Measurements from ENCODE around the gene TARS1.
A peak's percentile ranks its signal among the peaks of the same experiment; 100 is the strongest.

The TARS1 gene

DNA sequence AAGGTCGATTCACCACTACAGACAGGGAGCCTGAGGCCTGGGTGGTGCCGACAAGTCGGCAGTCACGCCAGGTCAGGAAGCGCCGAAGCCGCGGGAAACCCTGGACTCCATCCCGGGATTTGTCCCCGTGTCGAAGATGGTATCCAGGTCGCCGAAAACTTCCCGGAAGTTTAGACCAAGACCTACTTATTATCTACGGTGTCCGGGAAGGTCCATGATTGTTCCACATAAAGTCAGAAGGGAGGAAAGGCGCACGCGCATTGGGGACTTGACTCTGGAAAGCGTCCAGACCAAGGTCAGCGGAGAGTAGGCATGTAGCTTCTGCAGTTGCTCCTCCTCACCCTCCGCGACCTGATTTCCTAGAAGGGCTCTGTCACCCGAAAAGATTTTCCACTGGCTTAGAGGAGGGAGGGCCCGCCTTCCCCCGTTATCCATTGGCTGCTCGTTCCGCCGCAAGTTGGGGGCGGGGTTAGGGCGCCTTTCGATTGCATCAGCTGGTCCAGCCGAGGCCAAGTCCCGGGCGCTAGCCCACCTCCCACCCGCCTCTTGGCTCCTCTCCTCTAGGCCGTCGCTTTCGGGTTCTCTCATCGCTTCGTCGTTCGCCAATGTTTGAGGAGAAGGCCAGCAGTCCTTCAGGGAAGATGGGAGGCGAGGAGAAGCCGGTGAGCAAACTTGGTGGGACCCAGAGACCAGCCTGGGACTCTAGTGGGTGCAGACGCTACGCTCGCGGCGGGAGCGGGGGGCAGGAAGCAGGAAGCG, at the start of gene TARS1:
Gene TARS1 (plus strand): TSS at position 484 of the 759 bp plus-strand sequence. CDS start 122 bp downstream, at position 606.
- H3K4me3 ChIP-seq (ENCODE audit: low read depth, low read length), result peak within 1 kb of the TSS; percentile 89
- no peak for TF ChIP-seq CTCF (conservative IDR thresholded peaks at IDR 0.05; ENCODE audit: low read depth, low read length)
- peak; percentile 100 for DNase-seq (ENCODE audit: low read depth)

DNA sequence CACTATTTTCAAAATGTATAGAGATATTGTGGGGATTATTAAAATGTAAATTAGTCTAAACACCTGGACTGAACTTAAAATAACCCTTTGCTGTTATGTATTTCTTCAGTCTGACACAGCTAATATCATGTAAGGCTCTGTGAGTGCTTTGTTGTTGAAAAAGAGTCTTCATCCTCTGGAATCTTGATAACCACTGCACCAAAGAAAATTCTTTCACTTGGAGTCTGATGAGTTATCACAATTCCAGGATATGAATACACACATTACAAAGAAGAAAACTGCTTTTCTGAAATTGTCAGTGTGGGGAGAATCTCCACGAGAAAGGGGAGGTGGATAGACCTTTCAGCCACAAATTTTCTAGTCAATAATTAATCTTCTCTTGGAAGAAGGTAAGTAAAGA, 42.3 kb upstream of the TARS1 start:
- no peak for TF ChIP-seq CTCF (conservative IDR thresholded peaks at IDR 0.05; ENCODE audit: low read depth, low read length)
- DNase-seq (ENCODE audit: low read depth), result no peak
- H3K4me3 ChIP-seq (ENCODE audit: low read depth, low read length), result no peak overlapping the region

DNA sequence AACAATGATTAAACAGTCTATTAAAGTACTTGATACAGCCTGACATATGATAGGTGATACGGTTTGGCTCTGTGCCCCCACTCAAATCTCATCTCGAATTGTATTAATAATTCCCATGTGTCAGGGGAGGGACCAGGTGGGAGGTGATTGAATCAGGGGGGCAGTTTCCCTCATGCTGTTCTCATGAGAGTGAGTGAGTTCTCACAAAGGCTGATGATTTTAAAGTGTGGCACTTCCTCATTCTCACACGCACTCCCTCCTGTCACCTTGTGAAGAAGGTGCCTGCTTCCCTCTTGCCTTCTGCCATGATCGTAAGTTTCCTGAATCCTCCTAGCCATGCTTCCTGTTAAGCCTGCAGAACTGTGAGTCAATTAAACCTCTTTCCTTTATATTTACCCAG, 40.1 kb upstream of the TARS1 start:
- no peak overlapping the region for H3K4me3 ChIP-seq (ENCODE audit: low read depth, low read length)
- no peak for TF ChIP-seq CTCF (conservative IDR thresholded peaks at IDR 0.05; ENCODE audit: low read depth, low read length)
- no peak for DNase-seq (ENCODE audit: low read depth)

GRCh38 chr5:33401482-33402390, 39.0 kb upstream of the TARS1 start:
- H3K4me3 ChIP-seq (ENCODE audit: low read depth, low read length), result no peak overlapping the region
- DNase-seq (ENCODE audit: low read depth), result peak; percentile 28
- TF ChIP-seq CTCF (conservative IDR thresholded peaks at IDR 0.05; ENCODE audit: low read depth, low read length), result no peak

DNA sequence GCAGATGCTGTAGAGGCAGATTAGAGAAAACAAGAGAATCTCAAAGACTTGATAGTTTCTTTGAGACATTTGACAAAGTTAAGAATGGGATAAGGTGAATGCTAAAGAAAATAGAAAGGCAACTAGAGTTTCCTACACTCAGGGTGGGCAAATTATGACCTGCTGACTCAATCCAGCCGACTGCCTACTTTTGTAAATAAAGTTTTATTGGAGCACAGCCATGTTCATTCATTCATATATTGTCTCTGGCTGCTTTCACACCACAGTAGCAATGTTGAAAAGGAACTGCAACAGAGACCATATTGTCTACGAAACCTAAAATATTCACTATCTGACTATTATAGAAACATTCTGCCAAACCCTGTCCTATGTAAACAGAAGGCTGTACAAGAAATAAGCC, 37.6 kb upstream of the TARS1 start:
- no peak overlapping the region for H3K4me3 ChIP-seq (ENCODE audit: low read depth, low read length)
- DNase-seq (ENCODE audit: low read depth), result no peak
- TF ChIP-seq CTCF (conservative IDR thresholded peaks at IDR 0.05; ENCODE audit: low read depth, low read length), result no peak

DNA sequence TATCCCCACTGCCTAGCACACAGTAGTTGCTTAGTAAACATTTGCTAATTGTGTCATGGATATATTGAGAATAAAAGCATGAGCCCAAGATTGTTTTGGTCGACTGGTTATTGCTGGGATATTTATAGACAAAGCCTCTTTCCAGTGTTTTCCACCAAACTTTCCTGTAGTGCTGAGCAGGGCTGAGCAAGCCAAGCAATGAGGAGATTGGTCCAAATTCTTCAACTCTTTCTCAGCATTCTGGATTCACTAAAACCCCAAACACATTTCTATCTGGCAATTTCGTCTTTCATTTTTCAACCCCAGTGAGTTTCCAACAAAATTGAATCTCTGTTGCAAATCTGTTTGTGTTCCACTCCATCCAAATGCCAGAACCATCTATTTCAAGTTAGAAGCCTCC, 31.9 kb upstream of the TARS1 start:
- no peak for TF ChIP-seq CTCF (conservative IDR thresholded peaks at IDR 0.05; ENCODE audit: low read depth, low read length)
- no peak for DNase-seq (ENCODE audit: low read depth)
- H3K4me3 ChIP-seq (ENCODE audit: low read depth, low read length), result no peak overlapping the region
